Activated CD8-positive, alpha-beta memory T cell treated with anti-CD3 and anti-CD28 coated beads for 48 hours (primary cell): Measurements from ENCODE around the gene SORCS2.

ENCODE experiments used
- DNase-seq, 3 experiments: peaks; one replicate each; pipeline ENCODE4 v3.0.0-alpha.2; 2020; ENCODE audit warnings: low read depth in 2 of 3, low spot score in 2 of 3

The SORCS2 gene

DNA sequence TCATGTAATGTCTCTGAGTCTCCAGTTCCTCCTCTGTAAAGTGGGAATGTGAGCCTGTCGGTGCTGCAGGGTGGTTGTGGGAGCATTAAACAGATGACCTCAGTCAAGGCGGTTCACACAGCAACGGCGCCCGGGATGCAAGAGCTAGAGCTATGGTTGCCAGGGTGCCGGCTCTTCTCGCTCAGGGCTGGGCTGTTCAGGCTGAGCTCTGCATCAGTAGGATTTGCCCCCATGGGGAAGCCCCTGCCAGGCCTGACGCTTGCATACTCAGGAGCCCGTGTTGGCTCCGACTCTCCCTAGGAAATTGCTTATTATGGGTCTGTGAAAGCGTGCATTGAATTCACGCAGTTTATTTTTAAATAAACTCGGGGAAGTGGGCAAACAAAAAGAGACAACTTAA, 175.1 kb downstream of the SORCS2 start:
- no peak for DNase-seq

DNA sequence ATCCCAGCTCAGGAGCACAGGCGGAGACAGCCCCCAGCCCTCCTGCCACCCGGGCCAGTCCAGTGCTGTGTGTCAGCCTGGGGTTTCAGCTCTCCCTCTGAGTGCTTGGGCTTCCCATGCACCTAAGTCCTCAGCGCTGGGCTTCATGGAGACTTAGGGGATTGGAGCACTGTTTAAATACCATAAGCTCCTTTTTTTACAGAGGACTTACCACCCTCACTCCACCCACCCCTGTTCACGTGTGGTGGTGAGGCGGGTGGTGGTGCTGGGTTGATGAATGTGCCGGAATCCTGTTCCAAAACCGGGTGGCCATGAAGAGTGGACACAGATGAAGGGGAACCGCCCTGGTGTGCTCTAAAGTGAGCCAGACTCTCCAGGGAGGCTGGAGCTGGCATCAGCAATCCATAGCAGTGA, 175.5 kb downstream of the SORCS2 start:
- no peak for DNase-seq

DNA sequence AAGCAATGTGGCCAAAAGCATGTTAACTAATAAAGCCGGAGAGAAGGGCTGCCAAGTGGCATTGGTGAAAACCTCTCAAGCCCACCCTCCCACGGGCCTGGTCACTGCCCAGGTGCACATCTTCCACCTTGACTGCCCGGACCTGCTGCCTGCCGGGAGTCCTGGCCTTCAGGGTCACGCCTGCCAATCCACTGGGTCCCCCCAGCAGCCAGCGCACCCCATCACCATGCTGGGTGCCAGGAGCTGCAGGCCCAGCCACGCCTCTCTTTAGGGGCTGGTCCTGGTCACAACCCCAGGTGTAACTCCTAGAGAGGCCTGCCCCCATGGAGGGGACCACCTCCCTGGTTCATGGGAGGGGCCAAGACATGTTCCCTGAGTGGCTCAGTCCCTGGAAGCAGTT, 176.0 kb downstream of the SORCS2 start:
- DNase-seq = no peak

DNA sequence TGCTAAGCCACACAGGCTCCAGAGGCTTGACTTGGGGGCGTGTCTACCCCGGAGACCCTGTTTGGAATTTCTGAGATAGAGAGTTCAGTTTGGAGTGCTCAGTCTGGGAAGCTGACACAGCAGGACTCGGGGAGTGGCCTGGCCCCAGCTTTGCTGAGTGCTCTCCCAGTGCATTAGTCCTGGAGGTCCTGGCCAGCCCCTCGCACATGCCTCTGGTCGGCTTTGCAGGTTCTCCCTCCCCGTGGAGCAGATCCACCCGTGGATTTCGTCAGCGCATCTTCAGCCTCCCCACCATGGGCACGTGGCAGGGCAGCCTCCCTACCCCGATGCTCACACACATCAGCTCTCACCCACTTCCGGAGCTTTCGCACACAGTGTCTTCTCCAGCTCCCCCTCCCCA, 177.2 kb downstream of the SORCS2 start:
- no peak for DNase-seq

DNA sequence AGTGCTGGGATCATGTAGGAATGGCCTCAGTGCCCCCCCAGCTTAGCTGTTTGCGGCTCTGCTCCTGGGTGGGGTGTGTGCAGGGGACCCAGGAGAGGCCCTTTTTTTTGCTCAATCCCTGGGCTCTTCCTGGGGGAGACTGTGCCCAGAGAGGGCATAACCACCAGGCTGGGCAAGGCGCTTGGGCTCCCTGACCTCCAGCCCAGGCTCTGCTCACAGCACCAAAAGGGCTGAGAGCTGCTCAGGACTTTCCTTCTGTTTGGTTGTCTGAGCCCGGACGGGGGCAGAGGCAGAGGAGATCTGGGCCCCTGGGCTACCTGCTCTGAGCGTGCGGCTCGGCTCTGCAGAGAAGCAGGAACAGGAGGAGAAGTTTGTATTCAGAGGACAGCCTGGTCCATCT, 177.7 kb downstream of the SORCS2 start:
- no peak for DNase-seq

DNA sequence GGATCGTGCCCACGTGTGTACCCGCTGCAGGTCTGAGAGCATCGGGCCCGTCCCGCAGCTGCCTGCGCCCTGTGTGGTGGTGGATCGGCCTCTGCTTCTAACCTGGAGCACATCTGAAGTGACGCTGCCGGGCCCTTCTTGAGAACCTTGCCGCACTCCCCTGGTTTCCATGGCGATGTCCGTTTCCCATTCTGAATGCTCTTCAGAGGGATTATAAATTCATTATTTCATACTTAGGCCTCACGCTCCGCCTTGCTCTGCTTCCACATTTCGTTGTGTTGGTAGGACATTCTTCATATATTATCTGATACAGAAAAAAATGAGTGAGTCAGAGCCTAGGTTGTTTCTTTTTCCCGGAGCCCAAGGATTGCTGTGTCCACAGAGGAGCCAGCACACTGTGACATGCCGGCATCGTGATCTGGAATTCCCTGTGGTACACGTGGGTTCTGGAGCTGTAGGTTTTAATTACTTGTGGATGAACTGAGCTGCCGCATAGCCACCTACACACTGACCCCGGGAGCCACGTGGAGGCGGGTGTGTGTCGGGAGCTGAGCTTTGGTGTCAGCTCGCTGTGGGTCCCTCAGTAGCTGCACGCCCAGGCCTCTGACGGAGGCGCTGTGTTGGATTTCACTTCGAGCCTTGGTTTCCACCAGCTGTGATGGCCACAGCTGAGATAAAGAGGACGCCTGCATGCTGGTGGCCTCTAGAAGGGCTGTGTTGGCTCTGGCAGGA, 179.0 kb downstream of the SORCS2 start:
- DNase-seq = no peak

DNA sequence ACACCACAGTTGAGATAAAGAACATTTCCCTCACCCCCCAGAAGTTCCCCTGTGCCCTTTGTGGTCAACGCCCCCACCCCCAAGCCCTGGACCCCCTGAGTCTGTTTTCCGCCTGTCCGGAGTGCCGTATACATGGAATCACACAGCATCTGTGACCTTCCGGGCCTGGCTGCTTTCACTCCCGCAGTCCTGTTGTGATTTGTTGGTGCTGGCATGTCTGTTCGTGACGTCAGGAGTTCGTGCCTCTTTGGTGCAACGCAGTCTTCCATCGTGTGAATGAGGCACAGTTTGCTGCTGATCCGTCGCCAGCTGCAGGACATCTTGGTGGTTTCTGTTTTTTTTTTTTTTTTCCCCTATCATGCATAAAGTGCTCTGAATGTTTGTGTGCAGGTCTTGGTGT, 180.3 kb downstream of the SORCS2 start:
- no peak for DNase-seq

DNA sequence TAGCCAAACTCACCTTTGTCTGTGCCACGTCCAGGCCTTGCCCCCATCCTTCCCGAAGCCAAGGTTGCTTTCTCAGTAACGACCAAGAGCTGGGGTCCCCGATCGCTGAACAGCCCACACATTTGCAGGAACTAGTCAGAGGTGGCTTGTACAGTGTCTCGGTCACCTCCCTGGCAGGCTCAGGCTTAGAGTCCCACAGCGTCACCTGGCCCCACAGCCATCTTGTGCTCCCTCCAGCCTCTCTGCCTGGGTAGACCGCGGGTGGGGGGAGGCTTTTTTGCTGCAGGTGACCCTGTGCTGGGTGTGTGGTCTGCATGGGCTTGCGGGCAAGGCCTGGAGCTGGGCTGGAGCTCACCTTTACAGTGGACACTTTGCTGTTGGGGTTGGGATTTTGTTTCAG, 182.2 kb downstream of the SORCS2 start:
- DNase-seq = no peak

DNA sequence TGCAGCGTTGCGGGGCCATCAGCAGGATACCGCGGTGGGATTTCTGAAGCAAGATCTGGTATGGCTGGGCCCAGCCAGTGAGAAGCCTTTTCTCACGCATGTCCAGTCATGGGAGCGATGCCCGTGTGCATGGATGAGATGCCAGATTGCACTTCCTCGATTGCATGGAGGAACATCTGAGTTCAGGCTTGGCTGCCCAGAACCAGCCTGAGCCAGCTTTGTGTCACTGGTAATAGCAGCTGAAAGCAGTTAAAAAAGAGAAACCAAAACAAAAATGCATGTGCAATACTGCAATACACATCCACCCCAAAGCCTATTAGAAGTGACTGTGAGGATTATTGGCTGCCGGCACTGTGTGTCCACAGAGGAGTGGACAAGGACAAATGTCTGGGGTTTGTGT, 183.1 kb downstream of the SORCS2 start:
- no peak for DNase-seq

DNA sequence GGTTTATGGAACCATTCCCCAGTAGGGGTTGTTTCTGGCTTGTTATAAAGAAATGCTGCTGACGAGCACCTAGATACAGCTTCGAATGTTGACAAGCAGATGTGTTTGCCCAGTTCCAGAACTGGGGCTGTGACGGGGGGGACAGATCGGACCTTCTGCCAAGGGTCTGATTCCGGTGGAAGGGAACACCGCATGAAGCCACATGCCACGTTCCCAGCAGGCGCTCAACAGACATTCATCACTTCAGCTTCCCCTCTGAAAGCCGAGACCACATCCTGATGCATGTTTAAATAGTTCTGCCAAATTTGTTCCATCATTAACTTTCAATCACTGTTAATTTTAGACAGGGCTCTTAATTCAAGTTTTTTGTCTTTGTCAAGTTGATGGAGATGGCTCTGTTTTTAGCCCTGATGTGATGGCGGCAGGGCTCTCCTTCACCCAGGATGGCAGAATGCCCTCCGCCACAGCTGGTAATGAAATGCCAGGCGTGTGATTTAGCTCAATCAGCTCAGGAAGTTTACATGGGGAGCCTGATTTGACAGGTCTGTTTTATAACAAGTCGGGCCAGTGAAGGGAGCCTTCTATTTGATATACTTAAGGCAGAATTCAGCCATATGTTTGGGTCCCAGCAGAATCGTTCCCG, 185.0 kb downstream of the SORCS2 start:
- no peak for DNase-seq

DNA sequence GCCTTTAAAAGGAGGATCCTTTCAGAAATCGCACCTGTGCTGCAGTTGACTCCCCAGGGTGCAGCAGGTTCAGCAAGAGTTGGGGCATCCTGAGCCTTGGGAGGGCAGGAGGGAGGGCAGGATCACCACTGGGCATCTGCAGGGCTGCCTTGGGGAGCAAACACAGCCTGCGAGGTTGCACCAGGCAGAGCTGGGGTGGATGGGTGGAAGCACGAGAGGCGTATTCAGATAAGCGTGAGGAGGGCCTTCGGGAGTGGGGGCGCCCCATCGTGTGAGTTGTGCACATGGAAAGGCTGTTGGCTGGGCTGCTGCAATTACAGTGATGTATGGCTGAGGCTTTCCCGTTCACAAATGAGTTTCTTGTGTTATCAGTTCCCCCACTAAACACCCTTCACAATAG, 186.8 kb downstream of the SORCS2 start:
- no peak for DNase-seq

DNA sequence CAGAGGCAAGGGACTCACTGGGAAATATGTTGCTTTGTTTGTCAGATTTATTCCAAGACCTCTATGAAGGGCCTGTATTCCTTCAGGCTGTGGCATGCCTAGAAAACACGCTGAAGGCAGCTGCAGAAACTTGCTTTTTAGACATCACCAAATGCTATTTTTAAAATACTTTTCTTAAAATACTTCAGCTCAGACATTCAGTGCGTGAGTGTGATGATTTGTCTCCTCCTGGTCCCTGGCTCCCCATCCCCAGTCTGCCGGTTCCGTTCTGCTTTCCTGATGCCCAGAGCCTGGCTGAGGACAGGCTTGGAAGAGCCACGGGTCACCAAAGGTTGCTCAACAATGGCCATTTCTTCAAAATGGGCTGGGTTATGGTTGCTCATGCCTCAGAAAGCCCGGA, 187.4 kb downstream of the SORCS2 start:
- no peak for DNase-seq

DNA sequence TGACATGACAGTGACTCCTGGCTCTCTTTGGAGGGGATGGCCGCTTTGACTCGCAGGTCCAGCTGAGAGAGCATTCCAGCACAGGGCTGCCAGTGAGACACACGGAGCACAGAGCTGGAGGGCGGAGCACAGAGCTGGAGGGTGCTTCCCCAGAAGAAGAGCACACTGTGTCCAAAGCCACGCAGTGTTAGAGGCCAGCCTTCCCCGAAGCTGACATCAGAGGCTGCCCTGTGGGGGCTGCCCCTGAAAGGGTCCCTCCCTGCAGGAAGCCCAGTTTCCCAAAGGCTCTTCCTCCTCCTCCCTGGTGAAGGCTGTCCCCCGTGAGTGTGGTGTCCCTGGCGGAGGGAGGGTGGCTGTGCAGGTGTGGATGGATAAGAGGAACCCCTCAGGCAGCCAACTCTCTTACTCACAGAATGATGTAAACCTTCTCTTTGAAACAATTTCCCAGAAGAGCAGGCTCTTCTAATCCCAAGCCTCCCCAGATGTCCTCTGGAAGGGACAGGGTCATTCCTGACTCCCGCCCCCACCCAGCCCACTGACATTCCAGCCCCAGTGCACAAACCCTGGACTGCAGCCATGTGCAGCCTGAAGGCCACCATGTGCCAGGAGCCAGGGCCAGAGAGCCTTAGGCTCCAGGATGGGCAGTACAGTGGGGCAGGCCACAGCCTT, 189.0 kb downstream of the SORCS2 start:
- no peak for DNase-seq

DNA sequence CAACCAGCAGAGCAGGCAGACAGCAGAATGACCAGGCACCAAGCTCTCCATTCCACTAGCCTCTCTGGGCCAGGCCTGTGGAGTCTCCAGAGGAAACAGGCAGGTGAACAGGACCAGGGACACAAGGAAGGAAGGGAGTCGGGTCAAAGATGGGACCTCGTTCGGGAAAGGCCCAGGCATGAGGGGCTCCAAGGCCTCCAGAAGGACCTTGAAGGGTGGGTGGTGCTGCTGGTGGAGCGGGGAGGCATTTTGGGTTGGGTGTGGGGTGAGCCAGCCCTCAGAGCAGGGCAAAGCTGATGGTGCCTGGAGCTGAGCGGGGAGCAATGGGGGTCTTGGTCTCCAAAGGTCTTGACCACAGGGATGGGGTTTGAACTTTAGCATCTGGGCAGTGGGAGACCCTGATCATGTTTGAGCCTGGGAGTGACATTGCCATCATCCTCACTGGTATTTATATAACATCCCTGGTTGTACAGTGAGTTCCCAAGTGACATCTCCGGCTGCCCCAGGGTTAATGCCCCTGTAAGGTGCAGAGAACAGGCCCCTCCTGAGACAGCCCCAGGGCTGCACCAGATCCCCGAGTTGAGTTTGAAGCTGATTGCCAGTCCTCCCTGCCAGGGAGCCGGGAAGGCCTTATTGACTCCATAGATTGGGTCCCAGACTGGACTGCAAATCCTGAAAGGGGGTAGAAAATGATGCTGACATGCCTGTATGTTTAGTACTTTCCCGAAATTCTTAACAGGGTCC, 189.7 kb downstream of the SORCS2 start:
- no peak for DNase-seq

DNA sequence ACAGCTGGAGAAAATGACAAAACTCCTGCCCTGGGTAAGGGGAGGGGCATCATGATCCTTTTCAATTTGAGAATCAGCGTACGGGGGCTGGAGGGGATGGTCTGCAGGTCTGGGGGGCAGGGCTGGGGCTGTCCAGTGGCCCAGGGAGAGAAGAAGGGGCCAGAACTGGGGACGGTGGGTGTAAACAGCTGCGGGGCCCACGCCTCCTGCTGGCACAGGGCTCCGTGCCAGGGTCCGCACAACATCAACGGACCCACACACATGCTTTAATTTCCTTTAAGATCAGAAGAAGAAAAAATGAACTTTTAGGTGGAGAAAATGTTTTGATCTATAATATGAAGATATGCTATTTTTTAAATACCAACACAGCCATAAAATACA, 190.3 kb downstream of the SORCS2 start:
- no peak for DNase-seq

DNA sequence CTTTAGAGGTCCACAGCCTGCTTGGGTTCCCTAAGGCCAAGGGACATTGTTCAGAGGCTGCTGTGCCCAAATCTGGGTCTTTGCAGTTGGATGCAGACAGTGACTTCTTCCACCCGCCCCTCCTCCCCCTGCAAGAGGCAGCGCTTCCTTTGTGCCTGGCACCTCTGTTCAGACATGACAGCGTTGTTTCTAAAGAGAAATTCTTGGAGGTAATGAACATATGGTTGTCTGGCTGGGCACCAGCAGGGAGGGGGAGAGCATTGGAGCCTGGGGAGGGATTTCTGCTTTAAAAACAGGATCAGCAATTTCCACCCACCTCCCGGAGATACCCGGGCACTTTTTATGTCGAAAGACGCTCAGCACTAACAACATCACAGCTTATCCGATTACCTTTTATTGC, 190.9 kb downstream of the SORCS2 start:
- no peak for DNase-seq

DNA sequence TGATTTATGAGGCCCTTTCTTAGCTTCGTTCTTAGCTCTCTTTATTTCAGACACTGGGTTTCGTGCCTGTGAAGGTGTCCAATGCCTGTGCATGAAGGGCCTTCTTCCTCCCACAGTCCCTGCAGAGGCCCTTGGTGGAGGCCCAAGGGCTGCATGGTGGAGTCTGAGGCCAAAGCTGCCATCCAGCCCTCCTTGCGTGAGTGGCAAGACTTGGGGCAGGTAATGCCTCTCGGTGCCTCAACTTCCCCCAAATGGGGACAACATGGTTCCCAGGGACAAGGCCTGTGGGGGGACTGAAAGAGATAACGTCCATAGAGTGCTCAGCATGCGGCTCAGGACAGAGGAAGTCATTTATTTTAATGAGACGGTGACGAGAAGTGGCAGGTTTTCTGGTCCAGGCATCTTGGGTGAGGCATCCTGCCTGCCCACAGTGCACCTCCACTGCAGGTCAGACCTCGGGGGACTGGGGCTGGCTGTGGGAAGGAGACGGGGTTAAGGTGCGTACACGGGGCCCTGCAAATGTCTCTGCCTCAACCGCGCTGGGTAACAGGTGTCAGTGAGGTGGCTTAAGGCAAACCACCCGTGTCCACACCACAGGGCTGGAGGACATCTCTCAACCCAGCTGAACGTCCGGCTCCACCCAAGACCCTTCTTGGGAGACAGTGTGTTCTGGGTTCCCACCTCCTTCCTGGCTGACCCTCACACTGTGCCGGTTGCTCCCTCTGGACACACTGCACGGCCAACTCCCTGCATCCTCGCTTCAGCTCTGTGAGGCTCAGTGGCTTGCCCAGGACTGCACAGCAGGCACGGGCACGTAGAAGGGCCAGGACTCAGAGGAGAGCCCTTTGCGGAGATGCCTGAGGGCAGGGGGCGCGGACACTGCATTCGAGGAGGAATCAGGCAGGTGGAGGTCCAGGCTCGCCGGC, 191.9 kb downstream of the SORCS2 start:
- no peak for DNase-seq

DNA sequence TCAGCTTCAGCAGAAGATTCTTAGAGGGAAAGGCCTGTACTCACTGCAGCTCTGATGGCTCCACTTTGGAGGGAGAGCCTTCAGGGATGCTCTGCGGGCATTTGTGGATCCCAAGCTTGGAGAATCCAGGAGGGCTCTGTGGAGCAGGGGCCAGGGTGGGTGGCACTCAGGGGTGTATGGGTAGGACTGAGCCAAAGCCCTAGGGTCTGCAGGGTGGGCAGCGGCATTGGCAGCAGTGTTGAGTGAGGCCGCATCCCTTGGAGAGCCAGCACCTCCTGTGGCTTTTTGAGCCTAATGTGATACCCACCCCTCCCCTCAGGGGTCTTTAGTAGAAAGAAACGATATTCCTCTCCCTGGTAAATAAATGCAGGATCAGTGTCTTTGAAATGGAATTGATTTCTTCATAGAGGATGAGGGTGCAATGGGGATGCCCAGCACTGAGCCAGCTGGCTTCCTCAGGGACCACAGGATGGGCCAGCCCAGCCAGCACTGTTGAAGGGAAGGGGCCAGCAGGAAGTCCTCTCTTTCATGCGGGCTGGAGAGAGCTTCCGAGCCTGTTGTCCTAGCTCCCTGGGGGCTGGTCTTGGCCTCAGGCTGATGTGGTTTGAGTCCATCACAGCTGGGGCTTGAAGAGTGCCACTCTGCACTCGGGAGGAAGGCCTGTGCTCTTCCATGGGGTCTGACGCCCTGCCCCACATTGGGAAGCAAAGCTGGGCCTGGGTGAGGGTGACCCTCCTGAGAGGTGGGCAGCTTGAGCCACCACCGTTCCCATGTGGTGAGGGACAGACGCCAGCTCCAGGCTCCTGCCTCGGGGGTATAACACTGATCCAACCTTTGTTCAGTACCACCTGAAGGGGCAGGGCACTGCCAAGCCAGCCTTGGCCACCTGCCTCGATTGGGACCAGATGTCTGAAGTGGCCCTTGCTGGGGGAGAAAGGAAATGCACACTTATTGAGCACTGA, 192.9 kb downstream of the SORCS2 start:
- DNase-seq = no peak

DNA sequence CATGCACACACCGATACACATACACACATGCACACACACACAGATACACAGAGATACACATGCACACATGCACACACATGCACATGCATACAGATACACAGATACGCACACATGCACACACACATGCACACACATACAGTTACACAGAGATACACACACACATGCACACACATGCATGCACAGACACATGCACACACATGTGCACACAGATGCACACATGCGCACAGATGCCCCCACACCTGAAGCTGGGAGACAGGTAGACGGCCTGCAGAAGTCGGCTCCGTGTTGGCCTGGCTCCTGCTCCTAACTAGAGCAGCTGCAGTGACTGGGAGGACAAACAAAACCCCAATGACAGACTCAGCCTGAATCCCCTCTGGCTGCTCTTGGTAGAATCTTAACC, 195.6 kb downstream of the SORCS2 start:
- DNase-seq = no peak

DNA sequence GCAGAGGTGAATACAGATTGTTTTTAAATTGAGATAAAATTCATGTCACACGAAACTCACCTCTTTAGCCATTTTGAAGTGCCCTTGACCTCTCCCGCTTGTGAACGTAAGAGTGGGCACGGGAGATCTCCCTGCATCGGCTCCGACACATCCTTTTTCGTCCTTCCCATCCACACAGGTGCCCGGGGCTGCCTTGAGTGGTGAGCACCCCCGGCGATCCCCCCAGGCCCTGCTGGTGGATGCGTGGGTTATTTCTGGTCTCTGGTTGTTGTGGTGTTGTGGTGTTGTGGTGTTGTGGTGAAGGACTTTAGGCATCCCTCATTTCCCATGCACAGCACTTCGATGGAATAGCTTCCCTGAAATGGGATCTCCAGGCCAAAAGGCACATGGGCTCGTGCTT, 196.3 kb downstream of the SORCS2 start:
- no peak for DNase-seq
